WERI-Rb-1 (cell line): ENCODE results near the gene SLC39A5.
A peak's percentile ranks its signal among the peaks of the same experiment; 100 is the strongest.

Experiments used
- DNase-seq: peaks from one replicate; pipeline ENCODE4 v3.0.0-alpha.2; 2020
- H3K27ac ChIP-seq: fragments of 250-450 bp; sonication (Bioruptor Pico); 2 replicates; pipeline ENCODE4 v1.5.1; 2020; ENCODE audit warnings: mild to moderate bottlenecking, moderate library complexity
- H3K27me3 ChIP-seq: fragments of 250-450 bp; sonication (Bioruptor Pico); 2 replicates; pipeline ENCODE4 v1.5.1; 2021; ENCODE audit warnings: mild to moderate bottlenecking, low read depth, moderate library complexity; ENCODE audit not compliant: insufficient read depth, severe bottlenecking
- H3K36me3 ChIP-seq: fragments of 250-450 bp; sonication (Bioruptor Pico); 2 replicates; pipeline ENCODE4 v1.5.1; 2020; ENCODE audit warnings: mild to moderate bottlenecking, moderate library complexity
- H3K4me3 ChIP-seq: 2 replicates; pipeline ENCODE4 v1.5.1; 2011; ENCODE audit warnings: low read depth, mild to moderate bottlenecking, control low read depth, low read length
- H3K9me3 ChIP-seq: fragments of 250-450 bp; sonication (Bioruptor Pico); 2 replicates; pipeline ENCODE4 v1.5.1; 2021; ENCODE audit warnings: mild to moderate bottlenecking, moderate library complexity; ENCODE audit not compliant: severe bottlenecking
- CTCF ChIP-seq: IDR thresholded peaks from 2 replicates; pipeline ENCODE4 v1.5.1; 2011; ENCODE audit warnings: low read depth, mild to moderate bottlenecking, control low read depth, inconsistent platforms, low read length

Gene SLC39A5

GRCh38 chr12:56248711-56249110 lies 18.9 kb downstream of the SLC39A5 start:
- no peaks in the 10 kb centered on the region for H3K27me3 ChIP-seq
- TF ChIP-seq CTCF = no peak
- no peak for DNase-seq
- H3K36me3 ChIP-seq = peaks cover 84% of the 10 kb centered on the region
- no peak overlapping the region for H3K27ac ChIP-seq
- H3K4me3 ChIP-seq = no peak overlapping the region
- H3K9me3 ChIP-seq = no peaks in the 10 kb centered on the region

- H3K4me3 ChIP-seq = no peak overlapping the region
- H3K27ac ChIP-seq = no peak overlapping the region
- H3K36me3 ChIP-seq = peaks cover 83% of the 10 kb centered on the region
- no peak for TF ChIP-seq CTCF
- H3K27me3 ChIP-seq = no peaks in the 10 kb centered on the region
- no peaks in the 10 kb centered on the region for H3K9me3 ChIP-seq
- DNase-seq = no peak
Observed at GRCh38 chr12:56252649-56253048, 22.8 kb downstream of the SLC39A5 start.

- no peak for DNase-seq
- H3K4me3 ChIP-seq = no peak overlapping the region
- no peak overlapping the region for H3K27ac ChIP-seq
- peaks cover 79% of the 10 kb centered on the region for H3K36me3 ChIP-seq
- TF ChIP-seq CTCF = no peak
- no peaks in the 10 kb centered on the region for H3K9me3 ChIP-seq
- H3K27me3 ChIP-seq = no peaks in the 10 kb centered on the region
Observed at GRCh38 chr12:56253091-56253490, 23.2 kb downstream of the SLC39A5 start.

- no peak for TF ChIP-seq CTCF
- Histone ChIP-seq H3K36me3 (peaks cover 57% of the 10 kb centered on the region), H3K27me3 (no peaks in the 10 kb centered on the region), H3K9me3 (no peaks in the 10 kb centered on the region), H3K4me3 (no peak overlapping the region), H3K27ac (no peak overlapping the region)
- DNase-seq = no peak
Observed at GRCh38 chr12:56255671-56256070, 25.8 kb downstream of the SLC39A5 start.

GRCh38 chr12:56256326-56256960 lies 26.6 kb downstream of the SLC39A5 start:
- Histone ChIP-seq H3K4me3 (no peak overlapping the region), H3K27me3 (no peaks in the 10 kb centered on the region), H3K27ac (no peak overlapping the region), H3K9me3 (no peaks in the 10 kb centered on the region), H3K36me3 (peaks cover 54% of the 10 kb centered on the region)
- TF ChIP-seq CTCF = no peak
- DNase-seq = no peak

- H3K27me3 ChIP-seq = no peaks in the 10 kb centered on the region
- TF ChIP-seq CTCF = no peak
- no peak for DNase-seq
- peaks cover 49% of the 10 kb centered on the region for H3K36me3 ChIP-seq
- peak overlapping the region; percentile 96; the same call in 1 of the 2 replicates for H3K27ac ChIP-seq
- peak overlapping the region; percentile 64 for H3K4me3 ChIP-seq
- H3K9me3 ChIP-seq = no peaks in the 10 kb centered on the region
Observed at GRCh38 chr12:56257071-56257470, 27.2 kb downstream of the SLC39A5 start.
